ENCODE measurements around the gene PEPD.

Gene PEPD

GRCh38 chr19:33359581-33359980 is 162.0 kb downstream of the PEPD start:
- TF ChIP-seq CTCF (IDR thresholded peaks at IDR 0.05; ENCODE audit: low read length), result no peak
- no peak for TF ChIP-seq EZH2phosphoT487 (IDR thresholded peaks at IDR 0.05; ENCODE audit: low read length)
- TF ChIP-seq EZH2 (optimal IDR thresholded peaks at IDR 0.05; ENCODE audit: low read depth, low read length), result no peak
- Histone ChIP-seq H3K4me2 (ENCODE audit: low read depth, low read length) (no peak overlapping the region), H3K79me2 (ENCODE audit: low read length) (no peaks in the 10 kb centered on the region), H3K27ac (ENCODE audit: low read length) (no peak overlapping the region), H3K36me3 (replicated peaks; ENCODE audit: insufficient read depth, low read length) (no peaks in the 10 kb centered on the region), H3K4me3 (ENCODE audit: low read length) (no peak overlapping the region), H3K9ac (ENCODE audit: low read length) (no peak overlapping the region), H3F3A (ENCODE audit: insufficient read depth, low read length) (no peaks in the 10 kb centered on the region), H4K20me1 (ENCODE audit: insufficient read depth, low read length) (no peaks in the 10 kb centered on the region), H3K9me2 (replicated peaks; ENCODE audit: insufficient read depth, low read length) (no peaks in the 10 kb centered on the region), H3K9me3 (replicated peaks; ENCODE audit: insufficient read depth, low read length) (no peaks in the 10 kb centered on the region), H3K27me3 (replicated peaks; ENCODE audit: insufficient read depth, low read length) (peaks cover 35% of the 10 kb centered on the region), H2AFZ (ENCODE audit: low read length) (no peak overlapping the region), H3K4me1 (ENCODE audit: low read length) (no peaks in the 10 kb centered on the region)
- DNase-seq, result no peak

GRCh38 chr19:33358408-33358807 is 163.2 kb downstream of the PEPD start:
- H3K9me3 ChIP-seq (replicated peaks; ENCODE audit: insufficient read depth, low read length), result no peaks in the 10 kb centered on the region
- no peak for DNase-seq
- H3K9ac ChIP-seq (ENCODE audit: low read length), result no peak overlapping the region
- H3F3A ChIP-seq (ENCODE audit: insufficient read depth, low read length), result no peaks in the 10 kb centered on the region
- H3K9me2 ChIP-seq (replicated peaks; ENCODE audit: insufficient read depth, low read length), result no peaks in the 10 kb centered on the region
- H3K79me2 ChIP-seq (ENCODE audit: low read length), result no peaks in the 10 kb centered on the region
- H3K4me3 ChIP-seq (ENCODE audit: low read length), result no peak overlapping the region
- no peaks in the 10 kb centered on the region for H3K36me3 ChIP-seq (replicated peaks; ENCODE audit: insufficient read depth, low read length)
- H3K27ac ChIP-seq (ENCODE audit: low read length), result no peak overlapping the region
- H3K27me3 ChIP-seq (replicated peaks; ENCODE audit: insufficient read depth, low read length), result peaks cover 25% of the 10 kb centered on the region; the same call in 1 of the 2 replicates
- no peak overlapping the region for H3K4me2 ChIP-seq (ENCODE audit: low read depth, low read length)
- no peak overlapping the region for H2AFZ ChIP-seq (ENCODE audit: low read length)
- TF ChIP-seq EZH2phosphoT487 (IDR thresholded peaks at IDR 0.05; ENCODE audit: low read length), result no peak
- no peak for TF ChIP-seq EZH2 (optimal IDR thresholded peaks at IDR 0.05; ENCODE audit: low read depth, low read length)
- TF ChIP-seq CTCF (IDR thresholded peaks at IDR 0.05; ENCODE audit: low read length), result no peak
- H4K20me1 ChIP-seq (ENCODE audit: insufficient read depth, low read length), result no peaks in the 10 kb centered on the region
- H3K4me1 ChIP-seq (ENCODE audit: low read length), result no peaks in the 10 kb centered on the region

GRCh38 chr19:33357556-33357955 is 164.0 kb downstream of the PEPD start:
- Histone ChIP-seq H3K36me3 (replicated peaks; ENCODE audit: insufficient read depth, low read length) (no peaks in the 10 kb centered on the region), H3F3A (ENCODE audit: insufficient read depth, low read length) (no peaks in the 10 kb centered on the region), H3K27ac (ENCODE audit: low read length) (no peak overlapping the region), H3K79me2 (ENCODE audit: low read length) (no peaks in the 10 kb centered on the region), H3K9ac (ENCODE audit: low read length) (no peak overlapping the region), H2AFZ (ENCODE audit: low read length) (no peak overlapping the region), H3K4me1 (ENCODE audit: low read length) (no peaks in the 10 kb centered on the region), H3K9me2 (replicated peaks; ENCODE audit: insufficient read depth, low read length) (no peaks in the 10 kb centered on the region), H4K20me1 (ENCODE audit: insufficient read depth, low read length) (no peaks in the 10 kb centered on the region), H3K4me2 (ENCODE audit: low read depth, low read length) (no peak overlapping the region), H3K4me3 (ENCODE audit: low read length) (no peak overlapping the region), H3K27me3 (replicated peaks; ENCODE audit: insufficient read depth, low read length) (peaks cover 25% of the 10 kb centered on the region; the same call in 1 of the 2 replicates), H3K9me3 (replicated peaks; ENCODE audit: insufficient read depth, low read length) (no peaks in the 10 kb centered on the region)
- TF ChIP-seq EZH2phosphoT487 (IDR thresholded peaks at IDR 0.05; ENCODE audit: low read length), result no peak
- TF ChIP-seq EZH2 (optimal IDR thresholded peaks at IDR 0.05; ENCODE audit: low read depth, low read length), result no peak
- TF ChIP-seq CTCF (IDR thresholded peaks at IDR 0.05; ENCODE audit: low read length), result no peak
- no peak for DNase-seq
